Tibial nerve (tissue), 4 donors: ENCODE measurements around the gene JTB. TPM values are rescaled to one million over a fixed set of nuclear protein-coding genes. Genes with fewer than 3 reads are reported as not detected.
"Not testable (repeated sequence)": the region's sequence is repeated elsewhere in the genome, so short reads cannot be mapped to it uniquely, and the experiment has no call there.

Experiments used
- DNase-seq, 2 donors: peaks; one replicate each; pipeline ENCODE4 v3.0.0-alpha.2; 2019; ENCODE audit warnings: low spot score in 2 of 2
- H3K27ac ChIP-seq, 4 donors: fragments of 200-600 bp; sonication (generic) in 3 of 4; one replicate each; pipeline ENCODE4 v1.5.1; 2017 to 2019; ENCODE audit warnings: mild to moderate bottlenecking in 1 of 4
- H3K27me3 ChIP-seq, 2 donors: fragments of 200-600 bp; sonication (generic) in 1 of 2; one replicate each; pipeline versions ENCODE4 v1.5.1 to v1.6.0; 2017 to 2019
- H3K36me3 ChIP-seq, 3 donors: fragments of 200-600 bp; sonication (generic); one replicate each; pipeline ENCODE4 v1.5.1; 2018 to 2019
- H3K4me1 ChIP-seq, 4 donors: fragments of 200-600 bp; sonication (generic) in 3 of 4; one replicate each; pipeline ENCODE4 v1.5.1; 2017 to 2019
- H3K4me3 ChIP-seq, 4 donors: fragments of 200-600 bp; sonication (generic) in 3 of 4; one replicate each; pipeline ENCODE4 v1.5.1; 2017 to 2019; ENCODE audit warnings: mild to moderate bottlenecking in 1 of 4, moderate library complexity in 1 of 4
- H3K9me3 ChIP-seq, 4 donors: fragments of 200-600 bp; sonication (generic) in 3 of 4; one replicate each; pipeline ENCODE4 v1.5.1; 2017 to 2019
- CTCF ChIP-seq, 5 experiments: fragments of 200-600 bp in 3 of 5; fragments of 450-650 bp in 2 of 5; sonication (generic) in 3 of 5; IDR thresholded peaks; one replicate each; pipeline ENCODE4 v1.5.1; 2016 to 2019; ENCODE audit warnings: antibody characterized with exemption in 5 of 5, mild to moderate bottlenecking in 3 of 5, moderate library complexity in 2 of 5
- EP300 ChIP-seq, 2 donors: sonication (generic); formaldehyde crosslinking; IDR thresholded peaks; one replicate each; pipeline ENCODE4 v1.6.1; 2017; ENCODE audit warnings: antibody characterized with exemption in 2 of 2, mild to moderate bottlenecking in 1 of 2
- POLR2A ChIP-seq, 2 donors: fragments of 450-650 bp; IDR thresholded peaks; one replicate each; pipeline ENCODE4 v1.6.1; 2017; ENCODE audit warnings: antibody characterized with exemption in 2 of 2, mild to moderate bottlenecking in 2 of 2, moderate library complexity in 2 of 2
- WGBS, 2 donors: methylation state at CpG; one replicate each; pipeline ENCODE4 v1.1.5; 2018; 5-methylcytosine and 5-hydroxymethylcytosine counted together
- total RNA-seq, 4 donors: library from RNA; depleted of rRNA; stranded (reverse); fragments of >200 nt; gene quantifications; one replicate each; pipeline ENCODE4 v1.1.0, GENCODE V29; 2016

JTB gene
- total RNA-seq, 4 donors from 2014 or later: 149 to 289 (median 241) TPM

GRCh38 chr1:153985941-153986761 lies 8.7 kb upstream of the JTB start, which contains the start of gene RAB13:
Gene RAB13, minus strand, starts transcription at chr1:153986339. Its CDS starts 103 bp downstream, at chr1:153986236.
- Histone ChIP-seq H3K36me3 (peaks cover 0 to 29% (median 0%) of the 10 kb centered on the region in 3 donors), H3K27me3 (no peaks in the 10 kb centered on the region), H3K4me1 (peaks cover 0 to 37% (median 8%) of the 10 kb centered on the region in 4 donors), H3K27ac (peak within 1 kb of the TSS; percentile 80 to 93 (median 89)), H3K4me3 (peak within 1 kb of the TSS; percentile 40 to 70 (median 47)), H3K9me3 (no peaks in the 10 kb centered on the region)
- TF ChIP-seq CTCF (IDR thresholded peaks at IDR 0.05): no peak
- TF ChIP-seq POLR2A (IDR thresholded peaks at IDR 0.05): peak in 1 of 2 donors; percentile 32
- TF ChIP-seq EP300 (IDR thresholded peaks at IDR 0.05): peak in 1 of 2 donors; percentile 57
- 0 to 3% methylated on average over 26 to 32 of the region's 32 CpGs for WGBS, 2 donors
- peak; percentile 76 to 78 for DNase-seq

- Histone ChIP-seq H3K27ac (peak overlapping the region; percentile 80 to 93 (median 89)), H3K4me1 (peaks cover 0 to 37% (median 7%) of the 10 kb centered on the region in 4 donors), H3K36me3 (peaks cover 0 to 37% (median 0%) of the 10 kb centered on the region in 3 donors), H3K27me3 (no peaks in the 10 kb centered on the region), H3K4me3 (peak overlapping the region; percentile 40 to 70 (median 47)), H3K9me3 (no peaks in the 10 kb centered on the region)
- 6 to 8% methylated on average over 7 of the region's 7 CpGs for WGBS, 2 donors
- DNase-seq: peak in 1 of 2 donors; percentile 61
- TF ChIP-seq EP300 (IDR thresholded peaks at IDR 0.05) (peak in 1 of 2 donors; percentile 70), CTCF (IDR thresholded peaks at IDR 0.05) (no peak), POLR2A (IDR thresholded peaks at IDR 0.05) (no peak)
These were observed 8.0 kb upstream of the JTB start for GRCh38 chr1:153985341-153985912.

GRCh38 chr1:153984123-153984894 lies 6.8 kb upstream of the JTB start:
- no peak for DNase-seq
- no peaks in the 10 kb centered on the region for H3K9me3 ChIP-seq
- 50 to 52% methylated on average over 6 of the region's 6 CpGs for WGBS, 2 donors
- peak overlapping the region in 1 of 4 donors; percentile 70 for H3K4me3 ChIP-seq
- H3K27ac ChIP-seq: peak overlapping the region in 3 of 4 donors; percentile 85 to 93 (median 93)
- no peaks in the 10 kb centered on the region for H3K27me3 ChIP-seq
- TF ChIP-seq EP300 (IDR thresholded peaks at IDR 0.05) (no peak), POLR2A (IDR thresholded peaks at IDR 0.05) (no peak), CTCF (IDR thresholded peaks at IDR 0.05) (no peak)
- peaks cover 0 to 41% (median 0%) of the 10 kb centered on the region in 3 donors for H3K36me3 ChIP-seq
- peaks cover 0 to 31% (median 7%) of the 10 kb centered on the region in 4 donors for H3K4me1 ChIP-seq

GRCh38 chr1:153981735-153982134 lies 4.3 kb upstream of the JTB start:
- not testable (repeated sequence) for H3K27me3 ChIP-seq, DNase-seq, H3K27ac ChIP-seq, H3K4me3 ChIP-seq, H3K9me3 ChIP-seq
- Histone ChIP-seq H3K4me1 (peaks cover 0 to 34% (median 8%) of the 10 kb centered on the region in 4 donors), H3K36me3 (peaks cover 0 to 41% (median 0%) of the 10 kb centered on the region in 3 donors)
- 81 to 83% methylated on average over 2 of the region's 2 CpGs for WGBS, 2 donors

- 90 to 92% methylated on average over 12 of the region's 12 CpGs for WGBS, 2 donors
- DNase-seq, H3K27ac ChIP-seq, H3K4me3 ChIP-seq, H3K9me3 ChIP-seq, H3K27me3 ChIP-seq: not testable (repeated sequence)
- peaks cover 0 to 59% (median 0%) of the 10 kb centered on the region in 3 donors for H3K36me3 ChIP-seq
- peaks cover 0 to 30% (median 12%) of the 10 kb centered on the region in 4 donors for H3K4me1 ChIP-seq
These were observed 1.6 kb upstream of the JTB start for GRCh38 chr1:153979091-153979490.
